ENCODE measurements around the gene ATF7.

The ATF7 gene

GRCh38 chr12:53588123-53588522 is 38.1 kb downstream of the ATF7 start:
- no peak for DNase-seq (ENCODE audit: low read depth in 1 of 2, low spot score in 1 of 2)
- Histone ChIP-seq H3K27me3 (ENCODE audit: insufficient read depth, poor library complexity, severe bottlenecking) (no peaks in the 10 kb centered on the region), H3K4me3 (replicated peaks; ENCODE audit: insufficient read depth, low read length) (no peak overlapping the region), H3K27ac (replicated peaks) (no peak overlapping the region)
- TF ChIP-seq POLR2AphosphoS5 (IDR thresholded peaks at IDR 0.05; ENCODE audit: low read depth) (no peak), REST (IDR thresholded peaks at IDR 0.05; ENCODE audit: insufficient replicate concordance, low read depth) (no peak), CTCF (IDR thresholded peaks at IDR 0.05; ENCODE audit: insufficient read depth, low read length) (no peak), SPI1 (IDR thresholded peaks at IDR 0.05; ENCODE audit: borderline replicate concordance, low read depth) (no peak), GABPA (IDR thresholded peaks at IDR 0.05; ENCODE audit: low read depth) (no peak)

- Histone ChIP-seq H3K27ac (replicated peaks) (no peak overlapping the region), H3K27me3 (ENCODE audit: insufficient read depth, poor library complexity, severe bottlenecking) (no peaks in the 10 kb centered on the region), H3K4me3 (replicated peaks; ENCODE audit: insufficient read depth, low read length) (no peak overlapping the region)
- TF ChIP-seq POLR2AphosphoS5 (IDR thresholded peaks at IDR 0.05; ENCODE audit: low read depth) (no peak), GABPA (IDR thresholded peaks at IDR 0.05; ENCODE audit: low read depth) (no peak), CTCF (IDR thresholded peaks at IDR 0.05; ENCODE audit: insufficient read depth, low read length) (no peak), REST (IDR thresholded peaks at IDR 0.05; ENCODE audit: insufficient replicate concordance, low read depth) (no peak), SPI1 (IDR thresholded peaks at IDR 0.05; ENCODE audit: borderline replicate concordance, low read depth) (no peak)
- no peak for DNase-seq (ENCODE audit: low read depth in 1 of 2, low spot score in 1 of 2)
These were observed 39.4 kb downstream of the ATF7 start for GRCh38 chr12:53586745-53587144.

- Histone ChIP-seq H3K27me3 (ENCODE audit: insufficient read depth, poor library complexity, severe bottlenecking) (no peaks in the 10 kb centered on the region), H3K4me3 (replicated peaks; ENCODE audit: insufficient read depth, low read length) (no peak overlapping the region), H3K27ac (replicated peaks) (no peak overlapping the region)
- TF ChIP-seq SPI1 (IDR thresholded peaks at IDR 0.05; ENCODE audit: borderline replicate concordance, low read depth) (no peak), GABPA (IDR thresholded peaks at IDR 0.05; ENCODE audit: low read depth) (no peak), REST (IDR thresholded peaks at IDR 0.05; ENCODE audit: insufficient replicate concordance, low read depth) (no peak), POLR2AphosphoS5 (IDR thresholded peaks at IDR 0.05; ENCODE audit: low read depth) (no peak), CTCF (IDR thresholded peaks at IDR 0.05; ENCODE audit: insufficient read depth, low read length) (no peak)
- no peak for DNase-seq (ENCODE audit: low read depth in 1 of 2, low spot score in 1 of 2)
These were observed 40.6 kb downstream of the ATF7 start for GRCh38 chr12:53585448-53586125.

All from HL-60 (cell line).